Adrenal gland (tissue), 12 donors: ENCODE measurements around the gene SRPK3. TPM values are rescaled to one million over a fixed set of nuclear protein-coding genes. Genes with fewer than 3 reads are reported as not detected.
"Not testable (repeated sequence)": the region's sequence is repeated elsewhere in the genome, so short reads cannot be mapped to it uniquely, and the experiment has no call there.

ENCODE experiments used
- DNase-seq, 7 donors: peaks; one replicate each; pipeline ENCODE4 v3.0.0-alpha.2; 2019 to 2020
- H3K27ac ChIP-seq, 5 donors: fragments of 200-600 bp; sonication (generic) in 4 of 5; 1 replicate in 3 of 5; 2 replicates in 2 of 5; pipeline versions ENCODE4 v1.5.1 to v1.8.0; 2016 to 2020; ENCODE audit warnings: mild to moderate bottlenecking in 1 of 5
- H3K27me3 ChIP-seq: fragments of 200-600 bp; 2 replicates; pipeline ENCODE4 v1.8.0; 2021
- H3K36me3 ChIP-seq, 2 donors: fragments of 200-600 bp; replicated peaks in 1 of 2; 1 replicate in 1 of 2; 2 replicates in 1 of 2; pipeline versions ENCODE4 v1.5.1 to v1.8.0; 2018 to 2022
- H3K4me1 ChIP-seq, 2 donors: fragments of 200-600 bp; replicated peaks in 1 of 2; 1 replicate in 1 of 2; 2 replicates in 1 of 2; pipeline versions ENCODE4 v1.5.1 to v1.8.0; 2018 to 2021
- H3K4me3 ChIP-seq, 4 donors: fragments of 200-600 bp; sonication (generic) in 3 of 4; one replicate each; pipeline ENCODE4 v1.5.1; 2016 to 2018
- H3K9me3 ChIP-seq, 3 donors: fragments of 200-600 bp; sonication (generic) in 1 of 3; replicated peaks in 1 of 3; 1 replicate in 2 of 3; 2 replicates in 1 of 3; pipeline versions ENCODE4 v1.5.1 to v1.8.0; 2016 to 2021
- POLR2A ChIP-seq, 2 donors: fragments of 450-650 bp; IDR thresholded peaks; one replicate each; pipeline ENCODE4 v1.6.1; 2017; ENCODE audit warnings: antibody characterized with exemption in 2 of 2, mild to moderate bottlenecking in 2 of 2, moderate library complexity in 1 of 2
- WGBS, 4 donors: extraction: QIAGEN DNeasy Blood & Tissue Kit in 2 of 4; methylation state at CpG; one replicate each; pipeline versions ENCODE4 v1.1.5 to v1.1.7; 2013 to 2017; 5-methylcytosine and 5-hydroxymethylcytosine counted together
- intact Hi-C, 2 donors: fragments of 100-400 bp; cut with DNase I; formaldehyde crosslinking; loops; one replicate each; pipeline versions ENCODE4 v1.14.1 to v1.15.0; 2022 to 2023
- polyA plus RNA-seq, 3 donors: library from polyadenylated mRNA; stranded (reverse); fragments of 200-250 nt in 2 of 3; fragments of 350-450 nt in 1 of 3; fragmentation: Illumina TruSeq in 1 of 3; extraction: RNeasy Lipid Tissue Mini Kit (QIAGEN cat#74804) in 1 of 3; gene quantifications; one replicate each; pipeline ENCODE4 v1.2.3, GENCODE V29; 2013 to 2014
- total RNA-seq, 9 donors: library from RNA; depleted of rRNA in 4 of 9; stranded (reverse); fragments of >200 nt in 4 of 9; fragments of 120-200 nt in 1 of 9; fragmentation: NEBNext Ultra II Directional in 1 of 9; extraction: Animal tissue kit (Norgen Biotek cat#: 25700) in 1 of 9; gene quantifications; one replicate each; pipeline versions ENCODE4 v1.1.0 to v1.2.4, GENCODE V29; 2013 to 2023
- TF ChIP-seq, protein P1 (sequence below), 6 experiments: fragments of 450-650 bp in 4 of 6; fragments of 200-600 bp in 2 of 6; sonication (generic) in 1 of 6; IDR thresholded peaks; 1 replicate in 5 of 6; 2 replicates in 1 of 6; pipeline versions ENCODE4 v1.5.1 to v1.8.0; 2016 to 2021; ENCODE audit warnings: antibody characterized with exemption in 6 of 6, mild to moderate bottlenecking in 2 of 6, moderate library complexity in 1 of 6
- donor health status: healthy with polysubstance abuse.
- donor health status: Bipolar disorder and iron deficiency.
- donor health status: DM: yes; HTN: yes; CAD: no.
- donor health status: DM: no; HTN: no; CAD: no.
- donor health status: DM: no; HTN: no; CAD: no.
- donor health status: DM: yes; HTN: yes; CAD: no.

SRPK3 gene
- total and polyA plus RNA-seq, 12 donors, result 0.14 to 20.5 (median 1.3) TPM; not detected in 1

DNA sequence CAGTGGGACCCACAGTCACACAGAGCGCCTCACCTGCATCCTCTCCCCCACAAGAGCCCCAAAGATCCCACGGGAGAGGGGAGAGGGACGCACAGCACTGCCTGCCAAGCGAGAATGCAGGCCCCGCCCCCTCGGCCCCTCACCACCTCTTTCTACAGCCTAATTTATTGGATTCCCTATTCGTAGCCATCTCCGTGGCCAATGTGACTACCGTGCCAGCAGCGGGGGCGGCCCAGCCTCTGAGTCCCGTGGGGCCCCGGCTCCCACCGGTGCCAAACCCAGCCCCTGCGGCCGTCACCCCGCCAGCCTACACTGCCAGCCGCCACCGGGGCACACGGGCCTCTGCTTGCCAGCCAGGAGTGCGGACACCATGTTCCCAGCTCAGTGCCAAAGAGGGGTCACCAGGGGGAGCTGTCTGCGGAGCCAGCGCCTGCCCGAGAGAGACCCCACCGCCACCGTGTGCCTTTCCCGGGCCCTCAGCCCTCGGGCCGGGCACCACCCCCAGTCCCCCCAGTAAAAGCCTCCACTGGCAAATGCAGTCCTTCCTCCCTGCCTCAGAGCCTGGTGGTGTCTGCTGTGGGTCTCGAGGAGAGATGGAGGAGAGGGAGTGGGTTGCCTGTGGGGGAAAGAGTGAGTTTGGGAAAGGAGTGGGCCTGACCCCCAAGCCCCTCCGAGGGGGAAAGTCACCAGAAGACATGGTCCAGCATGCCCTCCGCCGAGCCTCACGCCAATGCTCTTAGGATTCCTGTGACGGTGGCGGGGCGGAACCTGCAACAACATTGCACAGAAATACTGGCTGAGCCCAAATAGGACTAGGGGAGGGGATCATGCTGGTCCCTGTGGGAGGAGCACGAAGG, 36.4 kb upstream of the SRPK3 start:
- Histone ChIP-seq H3K9me3 (no peaks in the 10 kb centered on the region), H3K4me1 (peaks cover 0 to 5% of the 10 kb centered on the region in 2 donors), H3K36me3 (no peaks in the 10 kb centered on the region), H3K27ac (peak overlapping the region; percentile 26 to 89 (median 70)), H3K27me3 (no peaks in the 10 kb centered on the region), H3K4me3 (peak overlapping the region in 1 of 4 donors; percentile 10)
- WGBS, 4 donors, result 16 to 39% (median 24%) methylated on average over 1 to 38 of the region's 38 CpGs
- intact Hi-C loops, result no loop called here
- no peak for TF ChIP-seq POLR2A (IDR thresholded peaks at IDR 0.05)
- TF ChIP-seq, protein P1, sequence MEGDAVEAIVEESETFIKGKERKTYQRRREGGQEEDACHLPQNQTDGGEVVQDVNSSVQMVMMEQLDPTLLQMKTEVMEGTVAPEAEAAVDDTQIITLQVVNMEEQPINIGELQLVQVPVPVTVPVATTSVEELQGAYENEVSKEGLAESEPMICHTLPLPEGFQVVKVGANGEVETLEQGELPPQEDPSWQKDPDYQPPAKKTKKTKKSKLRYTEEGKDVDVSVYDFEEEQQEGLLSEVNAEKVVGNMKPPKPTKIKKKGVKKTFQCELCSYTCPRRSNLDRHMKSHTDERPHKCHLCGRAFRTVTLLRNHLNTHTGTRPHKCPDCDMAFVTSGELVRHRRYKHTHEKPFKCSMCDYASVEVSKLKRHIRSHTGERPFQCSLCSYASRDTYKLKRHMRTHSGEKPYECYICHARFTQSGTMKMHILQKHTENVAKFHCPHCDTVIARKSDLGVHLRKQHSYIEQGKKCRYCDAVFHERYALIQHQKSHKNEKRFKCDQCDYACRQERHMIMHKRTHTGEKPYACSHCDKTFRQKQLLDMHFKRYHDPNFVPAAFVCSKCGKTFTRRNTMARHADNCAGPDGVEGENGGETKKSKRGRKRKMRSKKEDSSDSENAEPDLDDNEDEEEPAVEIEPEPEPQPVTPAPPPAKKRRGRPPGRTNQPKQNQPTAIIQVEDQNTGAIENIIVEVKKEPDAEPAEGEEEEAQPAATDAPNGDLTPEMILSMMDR (IDR thresholded peaks at IDR 0.05), result no peak
- DNase-seq, result peak in 5 of 7 donors; percentile 31 to 65 (median 44)

DNA sequence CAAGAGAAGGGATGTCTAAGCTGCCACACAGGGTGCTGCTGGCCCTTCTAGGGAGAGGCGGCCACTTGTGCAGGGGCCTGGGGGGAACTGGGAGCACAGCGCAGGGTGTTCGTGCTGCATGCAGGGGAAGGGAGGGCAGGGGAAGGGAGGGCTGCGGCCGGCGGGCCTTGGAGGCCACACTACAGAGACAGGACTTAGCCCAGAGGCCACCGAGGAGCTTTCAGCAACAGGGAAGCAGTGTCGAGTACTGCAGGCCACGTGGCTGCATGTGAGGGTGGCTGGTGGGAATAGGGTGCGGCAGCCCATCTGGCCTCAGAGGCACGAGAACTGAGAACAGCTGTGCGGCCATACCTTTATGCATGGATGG, 35.8 kb upstream of the SRPK3 start:
- intact Hi-C loops, H3K36me3 ChIP-seq, DNase-seq, H3K27ac ChIP-seq, H3K9me3 ChIP-seq, H3K4me1 ChIP-seq, H3K27me3 ChIP-seq, H3K4me3 ChIP-seq: not testable (repeated sequence)
- WGBS, 4 donors, result 25 to 58% (median 52%) methylated on average over 12 of the region's 12 CpGs; no CpG with 5 or more reads in 1 of the 4 donors

DNA sequence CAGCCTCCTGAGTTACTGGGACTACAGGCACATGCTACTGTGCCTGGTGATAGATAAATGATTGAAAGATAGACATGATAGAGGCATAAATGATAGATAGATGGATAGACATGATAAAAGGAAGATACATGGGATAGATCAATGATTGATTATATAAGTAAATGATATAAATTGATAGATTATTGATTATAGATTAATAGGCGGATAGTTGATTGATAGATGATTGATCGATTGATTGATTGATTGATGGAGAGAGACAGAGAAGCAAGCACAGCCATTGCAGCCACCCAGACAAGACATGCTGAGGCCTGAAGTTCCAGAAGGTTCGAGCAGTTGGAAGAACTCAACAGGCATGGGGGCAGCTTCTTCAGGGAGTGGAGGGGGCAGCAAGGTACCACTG, 34.5 kb upstream of the SRPK3 start:
- H3K36me3 ChIP-seq, result no peaks in the 10 kb centered on the region
- peaks cover 0 to 5% of the 10 kb centered on the region in 2 donors for H3K4me1 ChIP-seq
- intact Hi-C loops, result no loop called here
- WGBS, 4 donors, result 79 to 89% (median 84%) methylated on average over 3 of the region's 3 CpGs
- no peak overlapping the region for H3K27ac ChIP-seq
- no peak for DNase-seq
- no peak overlapping the region for H3K4me3 ChIP-seq
- H3K27me3 ChIP-seq, result no peaks in the 10 kb centered on the region
- TF ChIP-seq POLR2A (IDR thresholded peaks at IDR 0.05), result no peak
- TF ChIP-seq, protein P1 (IDR thresholded peaks at IDR 0.05), result no peak
- H3K9me3 ChIP-seq, result no peaks in the 10 kb centered on the region

DNA sequence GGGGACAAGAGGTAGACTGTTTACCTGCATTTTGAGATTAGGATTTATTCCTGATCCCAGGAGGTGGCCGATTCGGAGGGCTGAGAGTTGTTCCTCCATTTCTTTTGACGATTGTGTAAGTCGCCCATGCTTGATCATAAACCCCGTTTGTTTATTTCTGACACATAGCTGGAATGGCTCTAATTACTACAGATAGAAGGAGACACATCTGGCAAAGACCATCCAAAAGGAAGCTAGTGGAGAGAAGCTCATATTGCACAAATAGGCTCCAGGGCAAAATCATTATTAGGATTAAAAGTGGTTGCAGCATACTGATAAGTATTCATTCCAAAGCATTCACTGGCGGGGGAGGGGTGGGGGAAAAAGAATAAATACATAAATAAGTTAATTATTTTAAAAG, 33.9 kb upstream of the SRPK3 start:
- H3K36me3 ChIP-seq, H3K27me3 ChIP-seq, H3K4me1 ChIP-seq, DNase-seq, H3K4me3 ChIP-seq, H3K27ac ChIP-seq, intact Hi-C loops, H3K9me3 ChIP-seq: not testable (repeated sequence)
- 71 to 80% (median 78%) methylated on average over 3 to 6 of the region's 6 CpGs for WGBS, 4 donors

DNA sequence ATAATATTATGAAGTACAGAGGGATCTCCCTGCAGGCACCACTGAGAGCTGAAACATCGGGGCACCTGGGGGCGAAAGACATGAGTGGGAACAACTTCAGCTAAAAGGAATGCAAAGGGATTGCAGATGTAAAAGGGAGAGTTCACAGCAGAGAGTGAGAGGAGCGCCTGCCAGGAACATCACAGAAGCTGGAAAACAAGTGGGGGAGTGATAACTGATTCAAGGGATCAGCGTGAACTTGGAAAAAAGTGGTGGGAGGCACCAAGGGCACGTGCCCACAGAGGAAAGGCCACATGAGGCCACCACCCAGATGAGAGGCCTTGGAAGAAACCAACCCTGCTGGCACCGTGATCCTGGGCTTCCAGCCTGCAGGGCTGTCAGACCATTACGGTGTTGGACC, 31.8 kb upstream of the SRPK3 start:
- H3K27me3 ChIP-seq, intact Hi-C loops, H3K4me1 ChIP-seq, H3K27ac ChIP-seq, H3K36me3 ChIP-seq, H3K9me3 ChIP-seq, H3K4me3 ChIP-seq, DNase-seq: not testable (repeated sequence)
- WGBS, 4 donors, result 73 to 90% (median 81%) methylated on average over 5 to 7 of the region's 7 CpGs
